ENCODE data around the gene ZDHHC22. TPM values are rescaled to one million over a fixed set of nuclear protein-coding genes. Genes with fewer than 3 reads are reported as not detected.

ZDHHC22 gene
- total RNA-seq, 2 experiments from 2014 or later: not detected

DNA sequence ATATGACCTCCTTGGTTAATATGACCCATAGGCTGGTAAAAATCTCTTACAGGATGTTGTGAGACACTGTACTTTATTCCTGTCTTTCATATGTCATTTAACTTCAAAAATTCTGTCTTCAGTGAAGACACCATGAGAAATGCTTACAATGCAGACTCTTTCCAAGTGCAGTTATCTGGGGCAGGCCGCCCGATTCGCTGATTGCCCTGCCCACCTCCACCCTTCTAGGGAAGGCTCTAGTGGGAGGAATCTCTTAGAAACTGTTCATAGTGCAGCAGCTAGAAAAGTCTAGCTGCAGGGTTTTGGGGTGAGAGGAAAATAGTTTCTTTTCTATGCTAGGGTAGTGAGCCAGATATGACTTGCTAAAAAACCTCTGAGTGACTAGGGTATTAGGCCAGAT lies 58.5 kb downstream of the ZDHHC22 start:
- H3K4me3 Mint-ChIP-seq: no peak overlapping the region
- ChIA-PET CTCF (interaction anchor here (1.0 kb wide), 1 partner anchor 241 kb away, joined by 3 read pairs; no protein-coding TSS in a partner anchor), POLR2A (interaction anchor here (0.6 kb wide), 1 partner anchor 470 kb away, joined by 3 read pairs; no protein-coding TSS in a partner anchor)
- Histone ChIP-seq H3K27me3 (ENCODE audit: control insufficient read depth in 1 of 2, insufficient read depth in 2 of 2, low read length in 2 of 2) (no peaks in the 10 kb centered on the region), H3K4me1 (ENCODE audit: insufficient read depth, low read length) (peaks cover 7% of the 10 kb centered on the region), H3K4me3 (ENCODE audit: low read length) (no peak overlapping the region), H3K27ac (ENCODE audit: low read depth in 1 of 2, low read length in 2 of 2) (no peak overlapping the region), H3K36me3 (ENCODE audit: insufficient read depth, low read length) (no peaks in the 10 kb centered on the region), H3K9me3 (ENCODE audit: control insufficient read depth in 1 of 2, insufficient read depth in 1 of 2, low read length in 2 of 2) (no peaks in the 10 kb centered on the region)
- TF ChIP-seq, protein P1, sequence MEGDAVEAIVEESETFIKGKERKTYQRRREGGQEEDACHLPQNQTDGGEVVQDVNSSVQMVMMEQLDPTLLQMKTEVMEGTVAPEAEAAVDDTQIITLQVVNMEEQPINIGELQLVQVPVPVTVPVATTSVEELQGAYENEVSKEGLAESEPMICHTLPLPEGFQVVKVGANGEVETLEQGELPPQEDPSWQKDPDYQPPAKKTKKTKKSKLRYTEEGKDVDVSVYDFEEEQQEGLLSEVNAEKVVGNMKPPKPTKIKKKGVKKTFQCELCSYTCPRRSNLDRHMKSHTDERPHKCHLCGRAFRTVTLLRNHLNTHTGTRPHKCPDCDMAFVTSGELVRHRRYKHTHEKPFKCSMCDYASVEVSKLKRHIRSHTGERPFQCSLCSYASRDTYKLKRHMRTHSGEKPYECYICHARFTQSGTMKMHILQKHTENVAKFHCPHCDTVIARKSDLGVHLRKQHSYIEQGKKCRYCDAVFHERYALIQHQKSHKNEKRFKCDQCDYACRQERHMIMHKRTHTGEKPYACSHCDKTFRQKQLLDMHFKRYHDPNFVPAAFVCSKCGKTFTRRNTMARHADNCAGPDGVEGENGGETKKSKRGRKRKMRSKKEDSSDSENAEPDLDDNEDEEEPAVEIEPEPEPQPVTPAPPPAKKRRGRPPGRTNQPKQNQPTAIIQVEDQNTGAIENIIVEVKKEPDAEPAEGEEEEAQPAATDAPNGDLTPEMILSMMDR (IDR thresholded peaks at IDR 0.05): no peak
- no peaks in the 10 kb centered on the region for H3K27me3 Mint-ChIP-seq
- peaks cover 4% of the 10 kb centered on the region for H3K9me3 Mint-ChIP-seq
- DNase-seq (no peak), ATAC-seq (ENCODE audit: poor library complexity) (no peak)
- H3K4me1 Mint-ChIP-seq (ENCODE audit: low read depth): peaks cover 15% of the 10 kb centered on the region
- no peaks in the 10 kb centered on the region for H3K36me3 Mint-ChIP-seq (ENCODE audit: low read depth)
- H3K27ac Mint-ChIP-seq: no peak overlapping the region
- intact Hi-C loops (cut with DNase I, micrococcal nuclease): no loop called here

DNA sequence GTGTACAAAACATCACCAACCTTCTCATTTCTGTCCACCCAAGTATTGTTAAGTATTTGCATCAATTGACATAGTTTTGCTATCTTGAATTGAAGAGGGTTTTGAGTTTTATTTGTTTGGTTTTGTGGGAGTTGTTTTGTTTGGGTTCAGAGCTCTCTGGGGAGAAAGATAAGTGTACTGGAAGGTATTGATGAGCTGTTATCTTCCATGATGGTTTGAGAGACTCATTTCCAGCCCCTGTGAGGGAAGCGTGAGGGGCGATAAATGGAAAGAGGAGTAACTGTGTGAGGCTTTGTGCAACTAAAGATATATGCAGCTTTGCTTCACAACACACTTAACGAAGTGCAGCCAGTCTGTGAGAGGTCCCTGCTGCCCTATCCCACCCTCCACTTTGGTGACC lies 59.2 kb downstream of the ZDHHC22 start:
- Mint-ChIP-seq H3K4me1 (ENCODE audit: low read depth) (peaks cover 10% of the 10 kb centered on the region), H3K36me3 (ENCODE audit: low read depth) (no peaks in the 10 kb centered on the region), H3K4me3 (no peak overlapping the region), H3K9me3 (peaks cover 4% of the 10 kb centered on the region), H3K27ac (no peak overlapping the region), H3K27me3 (no peaks in the 10 kb centered on the region)
- Histone ChIP-seq H3K9me3 (ENCODE audit: control insufficient read depth in 1 of 2, insufficient read depth in 1 of 2, low read length in 2 of 2) (no peaks in the 10 kb centered on the region), H3K4me1 (ENCODE audit: insufficient read depth, low read length) (peaks cover 4% of the 10 kb centered on the region), H3K27ac (ENCODE audit: low read depth in 1 of 2, low read length in 2 of 2) (no peak overlapping the region), H3K4me3 (ENCODE audit: low read length) (no peak overlapping the region), H3K27me3 (ENCODE audit: control insufficient read depth in 1 of 2, insufficient read depth in 2 of 2, low read length in 2 of 2) (no peaks in the 10 kb centered on the region), H3K36me3 (ENCODE audit: insufficient read depth, low read length) (no peaks in the 10 kb centered on the region)
- intact Hi-C loops (cut with DNase I, micrococcal nuclease): no loop called here
- ATAC-seq (ENCODE audit: poor library complexity): no peak
- DNase-seq: no peak
- TF ChIP-seq, protein P1 (IDR thresholded peaks at IDR 0.05): no peak
- CTCF ChIA-PET: no interaction called here
- POLR2A ChIA-PET: no interaction called here

Other genes starting within 250 kb of the ZDHHC22 start
- 10 to 100 TPM; 70.9 to 71.8 TPM for gene IRF2BPL, start 113.1 kb downstream of the ZDHHC22 start, total RNA-seq
- gene CIPC, start 43.5 kb downstream of the ZDHHC22 start, total RNA-seq: 10 to 100 TPM in 1 of 2 experiments, 1 to 10 TPM in 1; 8.2 to 10.7 TPM
- gene TMEM63C, start 40.0 kb upstream of the ZDHHC22 start, total RNA-seq: under 1 TPM; 0.58 to 0.89 TPM
- not detected for gene NGB, start 129.4 kb upstream of the ZDHHC22 start, total RNA-seq
- 1 to 10 TPM; 7.6 to 8.2 TPM for gene POMT2, start 179.1 kb upstream of the ZDHHC22 start, total RNA-seq
- gene GSTZ1, start 179.2 kb upstream of the ZDHHC22 start, total RNA-seq: 1 to 10 TPM; 5.6 to 5.7 TPM
- 1 to 10 TPM; 4.9 to 5.1 TPM for gene TMED8, start 235.3 kb upstream of the ZDHHC22 start, total RNA-seq
- gene SAMD15, start 235.6 kb upstream of the ZDHHC22 start, total RNA-seq: under 1 TPM in 1 of 2 experiments, not detected in 1; 0.34 TPM